Astrocyte (in vitro differentiated cells and primary cell): ENCODE results near the gene SULF2.
"Not testable (repeated sequence)": the region's sequence is repeated elsewhere in the genome, so short reads cannot be mapped to it uniquely, and the experiment has no call there.

ENCODE experiments used
- CTCF ChIP-seq: IDR thresholded peaks from 2 replicates; pipeline ENCODE4 v1.5.1; 2011; ENCODE audit warnings: low read depth, mild to moderate bottlenecking, inconsistent platforms, low read length, moderate library complexity; ENCODE audit not compliant: insufficient read depth
- EZH2 ChIP-seq: IDR thresholded peaks from 2 replicates; pipeline ENCODE4 v1.6.1; 2012; ENCODE audit warnings: mild to moderate bottlenecking, low read length, inconsistent platforms; ENCODE audit not compliant: insufficient read depth

- not testable (repeated sequence) for TF ChIP-seq CTCF, EZH2
Observed at GRCh38 chr20:47804972-47805371, 19.7 kb upstream of the SULF2 start.
